Neural cell (in vitro differentiated cells): Measurements from ENCODE around the gene ZNF768. TPM values are rescaled to one million over a fixed set of nuclear protein-coding genes. Genes with fewer than 3 reads are reported as not detected.

Experiments used
- H2AFZ ChIP-seq: fragments of 200-600, 300-800 bp; sonication (generic), shearing (Covaris generic); 2 replicates; pipeline ENCODE4 v1.6.0; 2014; ENCODE audit warnings: low read depth, mild to moderate bottlenecking, antibody characterized with exemption, low read length, moderate library complexity
- H3F3A ChIP-seq: fragments of 200-600 bp; shearing (Covaris generic); 2 replicates; pipeline ENCODE4 v1.6.1; 2016; ENCODE audit warnings: mild to moderate bottlenecking, moderate library complexity, mixed read lengths, antibody characterized with exemption, low read length; ENCODE audit not compliant: insufficient read depth, poor library complexity, severe bottlenecking
- H3K27ac ChIP-seq: fragments of 200-600, 300-800 bp; sonication (generic), shearing (Covaris generic); 2 replicates; pipeline ENCODE4 v1.5.1; 2014; ENCODE audit warnings: mild to moderate bottlenecking, low read length, moderate library complexity
- H3K27me3 ChIP-seq: fragments of 300-800, 200-600 bp; sonication (generic), shearing (Covaris generic); 2 replicates; pipeline ENCODE4 v1.6.0; 2014; ENCODE audit warnings: mild to moderate bottlenecking, low read depth, low read length, moderate library complexity; ENCODE audit not compliant: insufficient read depth
- H3K36me3 ChIP-seq: fragments of 300-800, 200-600 bp; sonication (generic), shearing (Covaris generic); 2 replicates; pipeline ENCODE4 v1.5.1; 2014; ENCODE audit warnings: mild to moderate bottlenecking, antibody characterized with exemption, low read length, moderate library complexity; ENCODE audit not compliant: insufficient read depth
- H3K4me2 ChIP-seq: fragments of 300-800, 200-600 bp; sonication (generic), shearing (Covaris generic); 2 replicates; pipeline ENCODE4 v1.6.0; 2014; ENCODE audit warnings: mild to moderate bottlenecking, low read length
- H3K4me3 ChIP-seq: fragments of 300-800, 200-600 bp; sonication (generic), shearing (Covaris generic); 2 replicates; pipeline ENCODE4 v1.5.1; 2014; ENCODE audit warnings: mild to moderate bottlenecking, low read length, moderate library complexity
- H3K79me2 ChIP-seq: fragments of 200-600 bp; shearing (Covaris generic); replicated peaks from 2 replicates; pipeline ENCODE4 v1.6.0; 2014; ENCODE audit warnings: mild to moderate bottlenecking, low read length, moderate library complexity; ENCODE audit not compliant: insufficient read depth
- H3K9ac ChIP-seq: fragments of 300-800, 200-600 bp; sonication (generic), shearing (Covaris generic); 2 replicates; pipeline ENCODE4 v1.6.1; 2016; ENCODE audit warnings: mild to moderate bottlenecking, low read length, mixed read lengths
- H3K9me2 ChIP-seq: fragments of 200-600 bp; shearing (Covaris generic); 2 replicates; pipeline ENCODE4 v1.6.1; 2016; ENCODE audit warnings: mild to moderate bottlenecking, low read length, mixed read lengths; ENCODE audit not compliant: insufficient read depth
- H3K9me3 ChIP-seq: fragments of 200-600, 300-800 bp; sonication (generic), shearing (Covaris generic); 2 replicates; pipeline ENCODE4 v1.6.1; 2016; ENCODE audit warnings: mild to moderate bottlenecking, mixed run types, low read length, moderate library complexity, mixed read lengths
- H4K20me1 ChIP-seq: fragments of 200-600 bp; shearing (Covaris generic); 2 replicates; pipeline ENCODE4 v1.6.1; 2016; ENCODE audit warnings: mild to moderate bottlenecking, mixed run types; ENCODE audit not compliant: insufficient read depth
- CTCF ChIP-seq: fragments of 450-650 bp; IDR thresholded peaks from 2 replicates; pipeline ENCODE4 v1.5.1; 2014; ENCODE audit warnings: antibody characterized with exemption, mild to moderate bottlenecking, moderate library complexity; ENCODE audit not compliant: poor library complexity, severe bottlenecking
- EP300 ChIP-seq: fragments of 450-650 bp; conservative IDR thresholded peaks from 2 replicates; pipeline ENCODE4 v1.6.1; 2014; ENCODE audit warnings: antibody characterized with exemption, mild to moderate bottlenecking, moderate library complexity; ENCODE audit not compliant: poor library complexity, severe bottlenecking
- EZH2 ChIP-seq: fragments of 200-600, 300-800 bp; shearing (Covaris generic), sonication (generic); IDR thresholded peaks from 2 replicates; pipeline ENCODE4 v1.6.1; 2014; ENCODE audit warnings: antibody characterized with exemption, low read length, borderline replicate concordance, mild to moderate bottlenecking; ENCODE audit not compliant: insufficient read depth, poor library complexity, severe bottlenecking
- MXI1 ChIP-seq: fragments of 450-650 bp; conservative IDR thresholded peaks from 2 replicates; pipeline ENCODE4 v1.6.1; 2014; ENCODE audit warnings: antibody characterized with exemption, mild to moderate bottlenecking; ENCODE audit not compliant: poor library complexity, severe bottlenecking
- POLR2AphosphoS5 ChIP-seq: IDR thresholded peaks from 2 replicates; pipeline ENCODE4 v1.6.1; 2012
- RAD21 ChIP-seq: fragments of 450-650 bp; conservative IDR thresholded peaks from 2 replicates; pipeline ENCODE4 v1.6.1; 2014; ENCODE audit warnings: antibody characterized with exemption, mild to moderate bottlenecking, moderate library complexity
- REST ChIP-seq: IDR thresholded peaks from 2 replicates; pipeline ENCODE4 v1.6.1; 2012; ENCODE audit warnings: borderline replicate concordance
- SMC3 ChIP-seq: fragments of 450-650 bp; conservative IDR thresholded peaks from 2 replicates; pipeline ENCODE4 v1.6.1; 2014; ENCODE audit warnings: antibody characterized with exemption, mild to moderate bottlenecking, moderate library complexity; ENCODE audit not compliant: poor library complexity
- TAF1 ChIP-seq: IDR thresholded peaks from 2 replicates; pipeline ENCODE4 v1.6.1; 2012; ENCODE audit warnings: low read depth
- polyA plus RNA-seq: library from polyadenylated mRNA; depleted of rRNA; stranded (reverse); fragments of >200 nt; gene quantifications from 2 replicates; pipeline ENCODE4 v1.2.3, GENCODE V29; 2014

Gene ZNF768
- polyA plus RNA-seq, 1 donor from 2014 or later = 54.4 TPM

- H3K27me3 ChIP-seq = no peaks in the 10 kb centered on the region
- no peak overlapping the region for H3K4me2 ChIP-seq
- H3K79me2 ChIP-seq = peaks cover 8% of the 10 kb centered on the region
- H3K9me2 ChIP-seq = no peaks in the 10 kb centered on the region
- H3K4me3 ChIP-seq = no peak overlapping the region
- H2AFZ ChIP-seq = no peak overlapping the region
- no peaks in the 10 kb centered on the region for H4K20me1 ChIP-seq
- no peaks in the 10 kb centered on the region for H3K9me3 ChIP-seq
- H3K9ac ChIP-seq = no peak overlapping the region
- peaks cover 5% of the 10 kb centered on the region for H3F3A ChIP-seq
- no peak overlapping the region for H3K27ac ChIP-seq
- no peaks in the 10 kb centered on the region for H3K36me3 ChIP-seq
- TF ChIP-seq SMC3 (no peak), TAF1 (no peak), EZH2 (no peak), RAD21 (no peak), REST (no peak), EP300 (no peak), MXI1 (no peak), CTCF (no peak), POLR2AphosphoS5 (no peak)
Observed at GRCh38 chr16:30530163-30531037, 4.0 kb upstream of the ZNF768 start.

- TF ChIP-seq EP300 (no peak), RAD21 (no peak), CTCF (no peak), SMC3 (no peak), TAF1 (no peak), POLR2AphosphoS5 (no peak), EZH2 (no peak), REST (no peak), MXI1 (no peak)
- Histone ChIP-seq H3K9ac (no peak overlapping the region), H3F3A (no peaks in the 10 kb centered on the region)
Observed at GRCh38 chr16:30528799-30529457, 2.6 kb upstream of the ZNF768 start.

More at GRCh38 chr16:30528799-30529457, 2.6 kb upstream of the ZNF768 start:
- no peak overlapping the region for H3K4me2 ChIP-seq
- no peaks in the 10 kb centered on the region for H4K20me1 ChIP-seq
- H3K36me3 ChIP-seq = no peaks in the 10 kb centered on the region
- no peaks in the 10 kb centered on the region for H3K9me2 ChIP-seq
- H3K4me3 ChIP-seq = no peak overlapping the region
- H3K79me2 ChIP-seq = peaks cover 8% of the 10 kb centered on the region
- no peaks in the 10 kb centered on the region for H3K27me3 ChIP-seq
- H2AFZ ChIP-seq = no peak overlapping the region
- no peaks in the 10 kb centered on the region for H3K9me3 ChIP-seq
- H3K27ac ChIP-seq = no peak overlapping the region
